Gastrocnemius medialis (tissue), 4 donors: ENCODE measurements around the gene POLD2.

Experiments
- CTCF ChIP-seq, 5 experiments: fragments of 450-650 bp in 3 of 5; fragments of 200-600 bp in 2 of 5; sonication (generic) in 2 of 5; IDR thresholded peaks in 4 of 5; conservative IDR thresholded peaks in 1 of 5; 1 replicate in 4 of 5; 2 replicates in 1 of 5; pipeline ENCODE4 v1.5.1; 2016 to 2019; ENCODE audit warnings: antibody characterized with exemption in 5 of 5, mild to moderate bottlenecking in 3 of 5, moderate library complexity in 3 of 5
- POLR2A ChIP-seq, 2 donors: fragments of 450-650 bp; IDR thresholded peaks; one replicate each; pipeline ENCODE4 v1.6.1; 2017; ENCODE audit warnings: antibody characterized with exemption in 2 of 2, mild to moderate bottlenecking in 2 of 2, moderate library complexity in 2 of 2

GRCh38 chr7:44138698-44139097 is 15.3 kb upstream of the POLD2 start:
- TF ChIP-seq CTCF (IDR thresholded peaks at IDR 0.05 in 4 of 5, conservative IDR thresholded peaks at IDR 0.05 in 1 of 5): no peak
- no peak for TF ChIP-seq POLR2A (IDR thresholded peaks at IDR 0.05)
